Bronchial epithelial cell (primary cell): Measurements from ENCODE around the gene CCDC63. TPM values are rescaled to one million over a fixed set of nuclear protein-coding genes. Genes with fewer than 3 reads are reported as not detected.

ENCODE experiments used
- DNase-seq: peaks from one replicate; pipeline ENCODE4 v3.0.0-alpha.2; 2010; ENCODE audit warnings: low read depth
- FAIRE-seq: peaks from 2 replicates; lab custom pipeline; 2011; peaks lifted over from hg19 to GRCh38; lab: Jason Lieb, UNC
- H3K27me3 ChIP-seq: 2 replicates; pipeline ENCODE4 v1.5.1; 2011; ENCODE audit warnings: low read length; ENCODE audit not compliant: control insufficient read depth, insufficient read depth
- H3K36me3 ChIP-seq: 2 replicates; pipeline ENCODE4 v1.5.1; 2011; ENCODE audit warnings: low read length; ENCODE audit not compliant: control insufficient read depth, insufficient read depth
- H3K4me3 ChIP-seq: 2 replicates; pipeline ENCODE4 v1.5.1; 2011; ENCODE audit warnings: mild to moderate bottlenecking, low read depth, low read length, control low read depth
- CTCF ChIP-seq: IDR thresholded peaks from 2 replicates; pipeline ENCODE4 v1.5.1; 2011; ENCODE audit warnings: mild to moderate bottlenecking, moderate library complexity, low read length, control low read depth, inconsistent platforms; ENCODE audit not compliant: insufficient read depth, severe bottlenecking
- total RNA-seq: library from RNA; depleted of rRNA; stranded (reverse); fragments of >200 nt; gene quantifications from 2 replicates; pipeline ENCODE4 v1.2.1, GENCODE V29; 2014

The CCDC63 gene
- total RNA-seq, 1 donor from 2014 or later, result not detected

- DNase-seq (no peak), FAIRE-seq (no peak)
- TF ChIP-seq CTCF, result no peak
- Histone ChIP-seq H3K27me3 (peaks cover 2% of the 10 kb centered on the region), H3K36me3 (no peaks in the 10 kb centered on the region), H3K4me3 (no peak overlapping the region)
Observed at GRCh38 chr12:110860833-110861296, 14.1 kb downstream of the CCDC63 start.

- FAIRE-seq (no peak), DNase-seq (no peak)
- peak; percentile 5 for TF ChIP-seq CTCF
- H3K27me3 ChIP-seq, result peaks cover 2% of the 10 kb centered on the region
- no peaks in the 10 kb centered on the region for H3K36me3 ChIP-seq
- no peak overlapping the region for H3K4me3 ChIP-seq
Observed at GRCh38 chr12:110861729-110862128, 14.9 kb downstream of the CCDC63 start.

GRCh38 chr12:110862329-110862728 lies 15.5 kb downstream of the CCDC63 start:
- DNase-seq, result no peak
- no peak for FAIRE-seq
- Histone ChIP-seq H3K36me3 (no peaks in the 10 kb centered on the region), H3K4me3 (no peak overlapping the region), H3K27me3 (peaks cover 2% of the 10 kb centered on the region)
- TF ChIP-seq CTCF, result no peak

GRCh38 chr12:110863161-110863560 lies 16.4 kb downstream of the CCDC63 start:
- H3K4me3 ChIP-seq, result no peak overlapping the region
- no peak for FAIRE-seq
- TF ChIP-seq CTCF, result no peak
- H3K36me3 ChIP-seq, result no peaks in the 10 kb centered on the region
- no peak for DNase-seq
- peaks cover 2% of the 10 kb centered on the region for H3K27me3 ChIP-seq

GRCh38 chr12:110865521-110865920 lies 18.7 kb downstream of the CCDC63 start:
- no peak for TF ChIP-seq CTCF
- H3K4me3 ChIP-seq, result no peak overlapping the region
- FAIRE-seq (no peak), DNase-seq (no peak)
- peaks cover 2% of the 10 kb centered on the region for H3K27me3 ChIP-seq
- H3K36me3 ChIP-seq, result no peaks in the 10 kb centered on the region

- Histone ChIP-seq H3K36me3 (no peaks in the 10 kb centered on the region), H3K4me3 (no peak overlapping the region), H3K27me3 (no peaks in the 10 kb centered on the region)
- DNase-seq, result no peak
- no peak for FAIRE-seq
- TF ChIP-seq CTCF, result no peak
Observed at GRCh38 chr12:110869026-110869425, 22.2 kb downstream of the CCDC63 start.
